G401 (cell line): ENCODE data around the gene ROPN1L. TPM values are rescaled to one million over a fixed set of nuclear protein-coding genes. Genes with fewer than 3 reads are reported as not detected.
"Not testable (repeated sequence)": the region's sequence is repeated elsewhere in the genome, so short reads cannot be mapped to it uniquely, and the experiment has no call there.

Source experiments
- DNase-seq: peaks from one replicate; pipeline ENCODE4 v3.0.0-alpha.2; 2015; ENCODE audit warnings: low spot score
- in situ Hi-C: cut with HindIII; loops from 2 replicates; pipeline ENCODE4 v1.10.0; 2016; ENCODE audit warnings: low sequenced_read_pairs, mixed read lengths
- total RNA-seq: library from RNA; depleted of rRNA; stranded (reverse); fragments of >200 nt; shearing (Covaris generic); gene quantifications from 2 replicates; pipeline ENCODE4 v1.2.3, GENCODE V29; 2014; rRNA removed

ROPN1L gene
- total RNA-seq, 1 experiment from 2014 or later: not detected

GRCh38 chr5:10513501-10514442 lies 72.1 kb downstream of the ROPN1L start:
- in situ Hi-C loops: no loop called here
- DNase-seq: peak; percentile 25

- in situ Hi-C loops, DNase-seq: not testable (repeated sequence)
Observed at GRCh38 chr5:10514572-10514971, 72.9 kb downstream of the ROPN1L start.

Other genes with a start within 250 kb of the ROPN1L start
- gene ATPSCKMT, start 192.0 kb upstream of the ROPN1L start, total RNA-seq: 35.0 and 37.4 TPM in 2 replicates
- 735 and 956 TPM in 2 replicates for gene CCT5, start 191.6 kb upstream of the ROPN1L start, total RNA-seq
- gene CMBL, start 134.0 kb upstream of the ROPN1L start, total RNA-seq: 8.3 and 14.6 TPM in 2 replicates
- 28.3 and 40.8 TPM in 2 replicates for gene MARCHF6, start 88.2 kb upstream of the ROPN1L start, total RNA-seq
- 5.0 and 7.4 TPM in 2 replicates for gene ANKRD33B, start 122.2 kb downstream of the ROPN1L start, total RNA-seq